Lower leg skin (tissue), 3 donors: ENCODE measurements around the gene PTPN2.
"Not testable (repeated sequence)": the region's sequence is repeated elsewhere in the genome, so short reads cannot be mapped to it uniquely, and the experiment has no call there.

ENCODE experiments used
- CTCF ChIP-seq, 3 donors: fragments of 450-650 bp; IDR thresholded peaks; one replicate each; pipeline ENCODE4 v1.5.1; 2016; ENCODE audit warnings: antibody characterized with exemption in 3 of 3, mild to moderate bottlenecking in 3 of 3, moderate library complexity in 2 of 3
- POLR2A ChIP-seq, 2 donors: fragments of 450-650 bp; IDR thresholded peaks; one replicate each; pipeline ENCODE4 v1.6.1; 2016 to 2017; ENCODE audit warnings: antibody characterized with exemption in 2 of 2, mild to moderate bottlenecking in 1 of 2, moderate library complexity in 1 of 2

- TF ChIP-seq POLR2A, CTCF (IDR thresholded peaks at IDR 0.05): not testable (repeated sequence)
These were observed 10.0 kb downstream of the PTPN2 start for GRCh38 chr18:12873961-12874567.
